Activated CD8-positive, alpha-beta memory T cell treated with anti-CD3 and anti-CD28 coated beads, Interleukin-2, amount 50 U/mL, for 24 hours (primary cell): ENCODE results near the gene CIB1.

Experiments used
- DNase-seq: peaks from one replicate; pipeline ENCODE4 v3.0.0-alpha.2; 2020; ENCODE audit errors: extremely low read depth

Gene CIB1

GRCh38 chr15:90214553-90215196 lies 19.1 kb downstream of the CIB1 start:
- DNase-seq: no peak

- DNase-seq: no peak
These were observed 19.9 kb downstream of the CIB1 start for GRCh38 chr15:90213818-90214204.

GRCh38 chr15:90213122-90213817 lies 20.5 kb downstream of the CIB1 start:
- DNase-seq: no peak

- DNase-seq: no peak
These were observed 21.3 kb downstream of the CIB1 start for GRCh38 chr15:90212221-90213098.

- DNase-seq: no peak
These were observed 22.1 kb downstream of the CIB1 start for GRCh38 chr15:90211440-90212143.

GRCh38 chr15:90211009-90211408 lies 22.7 kb downstream of the CIB1 start:
- DNase-seq: no peak

- no peak for DNase-seq
These were observed 23.1 kb downstream of the CIB1 start for GRCh38 chr15:90210593-90210992.

- no peak for DNase-seq
These were observed 24.1 kb downstream of the CIB1 start for GRCh38 chr15:90209591-90209990.

- no peak for DNase-seq
These were observed 25.4 kb downstream of the CIB1 start for GRCh38 chr15:90208356-90208755.

GRCh38 chr15:90207252-90207651 lies 26.5 kb downstream of the CIB1 start:
- no peak for DNase-seq

GRCh38 chr15:90205886-90206285 lies 27.9 kb downstream of the CIB1 start:
- no peak for DNase-seq

- DNase-seq: no peak
These were observed 28.5 kb downstream of the CIB1 start for GRCh38 chr15:90205050-90205848.

- DNase-seq: no peak
These were observed 29.8 kb downstream of the CIB1 start for GRCh38 chr15:90203922-90204321.

GRCh38 chr15:90203473-90203872 lies 30.3 kb downstream of the CIB1 start:
- DNase-seq: no peak

GRCh38 chr15:90202929-90203328 lies 30.8 kb downstream of the CIB1 start:
- DNase-seq: no peak

- no peak for DNase-seq
These were observed 31.8 kb downstream of the CIB1 start for GRCh38 chr15:90201944-90202375.

GRCh38 chr15:90201130-90201943 lies 32.4 kb downstream of the CIB1 start, which contains the start of gene SEMA4B:
TSS of gene SEMA4B (plus strand) at chr15:90201330. CDS start at chr15:90201579, 249 bp downstream.
- DNase-seq: no peak

- DNase-seq: no peak
These were observed 33.1 kb downstream of the CIB1 start for GRCh38 chr15:90200534-90201129.

GRCh38 chr15:90194655-90195054 lies 39.1 kb downstream of the CIB1 start:
- no peak for DNase-seq
